Measurements from ENCODE around the gene PRKX. TPM values are rescaled to one million over a fixed set of nuclear protein-coding genes. Genes with fewer than 3 reads are reported as not detected.

The PRKX gene
- total and polyA plus RNA-seq, 2 of the 8 experiments (the other 6 are each of a cell fraction or from before 2014, with no cell fraction given): 19.4 to 55.3 TPM

DNA sequence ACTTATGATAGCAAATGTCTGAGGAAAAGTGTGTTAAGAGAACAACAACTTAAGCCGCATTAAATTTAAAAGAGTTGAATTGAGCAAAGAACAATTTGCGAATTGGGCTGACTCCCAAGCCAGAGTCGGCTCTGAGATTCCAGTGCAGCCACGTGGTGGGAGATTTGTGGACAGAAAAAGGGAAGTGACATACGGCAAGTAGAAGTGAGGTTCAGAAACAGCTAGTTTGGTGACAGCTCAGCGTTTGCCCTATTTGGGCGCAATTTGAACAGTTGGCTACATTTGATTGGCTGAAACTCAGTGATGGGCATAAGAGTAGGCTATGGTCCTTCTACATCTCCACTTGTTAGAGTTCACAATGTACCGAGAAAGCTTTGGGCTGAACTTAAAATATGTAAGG, 124.0 kb downstream of the PRKX start:
- H2BK12ac ChIP-seq (ENCODE audit: low read depth, low read length): no peak overlapping the region
- H3K9me3 ChIP-seq (ENCODE audit: insufficient read depth in 2 of 2, low read depth in 1 of 2, low read length in 1 of 2): no peaks in the 10 kb centered on the region
- H4K20me1 ChIP-seq (replicated peaks in 1 of 2; ENCODE audit: control insufficient read depth in 1 of 2, insufficient read depth in 2 of 2, low read length in 2 of 2): no peaks in the 10 kb centered on the region
- no peak overlapping the region for H3K23ac ChIP-seq (ENCODE audit: insufficient read length)
- no peak overlapping the region for H4K5ac ChIP-seq (ENCODE audit: insufficient read length, low read depth, low read length)
- H3K23me2 ChIP-seq (ENCODE audit: low read depth, low read length): no peaks in the 10 kb centered on the region
- no peak overlapping the region for H3K56ac ChIP-seq (replicated peaks; ENCODE audit: insufficient read length, low read depth, low read length)
- H3K4me1 ChIP-seq (replicated peaks in 1 of 4; ENCODE audit: control insufficient read depth in 3 of 4, insufficient read depth in 4 of 4, low read length in 3 of 4): no peaks in the 10 kb centered on the region; a peak in 1 of 7 replicates
- no peak overlapping the region for H3K9ac ChIP-seq (replicated peaks in 1 of 4; ENCODE audit: extremely low read depth in 1 of 4, low read depth in 3 of 4, low read length in 3 of 4)
- H3K4ac ChIP-seq (replicated peaks; ENCODE audit: insufficient read length, low read depth, low read length): no peak overlapping the region
- H3K27ac ChIP-seq (ENCODE audit: low read depth, low read length): no peak overlapping the region
- H2AK5ac ChIP-seq (ENCODE audit: low read depth, low read length): no peak overlapping the region
- H3K4me3 ChIP-seq (ENCODE audit: extremely low read depth in 1 of 4, insufficient read depth in 2 of 4, low read depth in 3 of 4, low read length in 4 of 4): no peak overlapping the region
- WGBS, 2 experiments (ENCODE audit: extremely low coverage in 1 of 2, insufficient coverage in 1 of 2, insufficient read length in 1 of 2, insufficient replicate concordance in 2 of 2, low coverage in 1 of 2, low lambda C conversion rate in 2 of 2, missing lambda C conversion rate in 1 of 2): 89% methylated on average over 8 of the region's 8 CpGs; no CpG with 5 or more reads in 1 of the 2 experiments
- no peak overlapping the region for H3K14ac ChIP-seq (ENCODE audit: insufficient read length)
- H3K27me3 ChIP-seq (replicated peaks in 1 of 4; ENCODE audit: control insufficient read depth in 3 of 4, extremely low read depth in 1 of 4, insufficient read depth in 3 of 4, low read length in 3 of 4): no peaks in the 10 kb centered on the region
- H4K8ac ChIP-seq (ENCODE audit: extremely low read depth, insufficient read depth, low read length): no peak overlapping the region
- H4K91ac ChIP-seq (replicated peaks; ENCODE audit: insufficient read length, low read length): no peak overlapping the region
- H2AFZ ChIP-seq (ENCODE audit: low read length): no peak overlapping the region
- H3K79me2 ChIP-seq (ENCODE audit: control insufficient read depth in 1 of 2, insufficient read depth in 2 of 2, low read length in 2 of 2): no peaks in the 10 kb centered on the region
- DNase-seq (ENCODE audit: low read depth in 1 of 2, low spot score in 2 of 2): no peak
- no peak overlapping the region for H2BK15ac ChIP-seq (ENCODE audit: low read length)
- H2BK20ac ChIP-seq (ENCODE audit: low read length): no peak overlapping the region
- 0 out of 2 replicates have a peak, but pooled peaks have one; percentile 14 for TF ChIP-seq SRF (IDR thresholded peaks at IDR 0.05; ENCODE audit: low read depth, low read length)
- TF ChIP-seq HDAC6 (IDR thresholded peaks at IDR 0.05; ENCODE audit: low read depth, low read length): no peak
- no peak overlapping the region for H3K18ac ChIP-seq (ENCODE audit: extremely low read depth, low read length)
- no peak overlapping the region for H3K4me2 ChIP-seq (ENCODE audit: insufficient read depth in 1 of 2, low read depth in 2 of 2, low read length in 2 of 2)
- FAIRE-seq: no peak
- H2BK120ac ChIP-seq (replicated peaks; ENCODE audit: low read depth, low read length): no peak overlapping the region
- H3K36me3 ChIP-seq (ENCODE audit: control insufficient read depth in 2 of 4, insufficient read depth in 4 of 4, low read length in 3 of 4): no peaks in the 10 kb centered on the region
- CTCF ChIA-PET (ENCODE audit: partially characterized antibody): no interaction called here
- H3K79me1 ChIP-seq (ENCODE audit: low read depth, low read length): no peaks in the 10 kb centered on the region
- POLR2A ChIA-PET (ENCODE audit: partially characterized antibody): no interaction called here
- H2BK5ac ChIP-seq (ENCODE audit: low read depth, low read length): no peak overlapping the region
